Thyroid gland (tissue), 4 donors: ENCODE data around the gene CRYBG2.

Experiments
- POLR2A ChIP-seq, 2 donors: fragments of 450-650 bp; IDR thresholded peaks; one replicate each; pipeline ENCODE4 v1.6.1; 2017; ENCODE audit warnings: antibody characterized with exemption in 2 of 2, mild to moderate bottlenecking in 2 of 2, moderate library complexity in 1 of 2
- TF ChIP-seq, protein P1 (sequence below), 6 experiments: fragments of 200-600 bp in 3 of 6; fragments of 450-650 bp in 3 of 6; sonication (generic) in 3 of 6; IDR thresholded peaks; one replicate each; pipeline ENCODE4 v1.5.1; 2016 to 2019; ENCODE audit warnings: antibody characterized with exemption in 6 of 6, mild to moderate bottlenecking in 2 of 6, inconsistent platforms in 1 of 6, moderate library complexity in 1 of 6

DNA sequence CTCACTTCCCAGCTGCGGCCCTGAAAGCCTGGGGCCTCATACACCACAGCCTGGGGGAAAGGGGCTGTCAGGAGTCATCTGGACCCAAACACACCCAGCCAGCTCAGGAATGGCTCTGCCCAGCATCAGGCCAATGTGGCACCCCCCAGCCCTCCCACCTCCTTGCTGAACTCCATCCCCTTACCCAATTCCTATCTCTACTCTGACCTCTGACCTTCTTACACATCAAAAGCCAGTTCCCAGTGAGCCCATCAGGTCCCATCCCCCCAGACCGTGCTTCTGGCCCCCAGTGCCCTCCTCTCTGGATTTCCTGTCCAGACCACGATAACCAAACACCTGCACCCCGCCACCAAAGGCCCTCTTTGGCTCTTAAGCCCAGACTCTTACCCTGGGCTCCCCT, 16.3 kb downstream of the CRYBG2 start:
- TF ChIP-seq, protein P1, sequence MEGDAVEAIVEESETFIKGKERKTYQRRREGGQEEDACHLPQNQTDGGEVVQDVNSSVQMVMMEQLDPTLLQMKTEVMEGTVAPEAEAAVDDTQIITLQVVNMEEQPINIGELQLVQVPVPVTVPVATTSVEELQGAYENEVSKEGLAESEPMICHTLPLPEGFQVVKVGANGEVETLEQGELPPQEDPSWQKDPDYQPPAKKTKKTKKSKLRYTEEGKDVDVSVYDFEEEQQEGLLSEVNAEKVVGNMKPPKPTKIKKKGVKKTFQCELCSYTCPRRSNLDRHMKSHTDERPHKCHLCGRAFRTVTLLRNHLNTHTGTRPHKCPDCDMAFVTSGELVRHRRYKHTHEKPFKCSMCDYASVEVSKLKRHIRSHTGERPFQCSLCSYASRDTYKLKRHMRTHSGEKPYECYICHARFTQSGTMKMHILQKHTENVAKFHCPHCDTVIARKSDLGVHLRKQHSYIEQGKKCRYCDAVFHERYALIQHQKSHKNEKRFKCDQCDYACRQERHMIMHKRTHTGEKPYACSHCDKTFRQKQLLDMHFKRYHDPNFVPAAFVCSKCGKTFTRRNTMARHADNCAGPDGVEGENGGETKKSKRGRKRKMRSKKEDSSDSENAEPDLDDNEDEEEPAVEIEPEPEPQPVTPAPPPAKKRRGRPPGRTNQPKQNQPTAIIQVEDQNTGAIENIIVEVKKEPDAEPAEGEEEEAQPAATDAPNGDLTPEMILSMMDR (IDR thresholded peaks at IDR 0.05), result no peak
- no peak for TF ChIP-seq POLR2A (IDR thresholded peaks at IDR 0.05)
